K562 (cell line): ENCODE measurements around the gene CCDC85B. TPM values are rescaled to one million over a fixed set of nuclear protein-coding genes. Genes with fewer than 3 reads are reported as not detected.

ENCODE experiments used
- CBFA2T2 ChIP-seq: fragments of 450-650 bp; conservative IDR thresholded peaks from 2 replicates; pipeline ENCODE4 v1.6.1; 2017; ENCODE audit warnings: mild to moderate bottlenecking
- CHCHD3 ChIP-seq: fragments of 250-450 bp; sonication (Bioruptor Pico); IDR thresholded peaks from 2 replicates; pipeline ENCODE4 v2.1.2; 2022; ENCODE audit warnings: mild to moderate bottlenecking
- DLX4 ChIP-seq: fragments of 250-450 bp; sonication (Bioruptor Pico); IDR thresholded peaks from 2 replicates; pipeline ENCODE4 v1.6.1; 2021; ENCODE audit warnings: mild to moderate bottlenecking
- ERF ChIP-seq: fragments of 450-650 bp; formaldehyde crosslinking; IDR thresholded peaks from 2 replicates; pipeline ENCODE4 v1.4.0; 2020; ENCODE audit warnings: mild to moderate bottlenecking, mixed read lengths
- EZH2 ChIP-seq: IDR thresholded peaks from 2 replicates; pipeline ENCODE4 v1.6.1; 2012; ENCODE audit warnings: low read depth, mild to moderate bottlenecking, inconsistent platforms, low read length, borderline replicate concordance
- HLTF ChIP-seq: fragments of 450-650 bp; IDR thresholded peaks from 2 replicates; pipeline ENCODE4 v1.6.1; 2016
- NCOR1 ChIP-seq: fragments of 450-650 bp; IDR thresholded peaks from 2 replicates; pipeline ENCODE4 v1.6.1; 2016; ENCODE audit warnings: mild to moderate bottlenecking, moderate library complexity
- PCBP1 ChIP-seq: fragments of 200-400 bp; formaldehyde crosslinking; IDR thresholded peaks from 2 replicates; pipeline ENCODE4 v1.6.1; 2018; ENCODE audit warnings: mild to moderate bottlenecking, low read depth, low read length; ENCODE audit not compliant: poor library complexity, severe bottlenecking
- PHF20 ChIP-seq: fragments of 450-650 bp; IDR thresholded peaks from 2 replicates; pipeline ENCODE4 v1.6.1; 2018; ENCODE audit not compliant: partially characterized antibody
- RAD51 ChIP-seq: fragments of 450-650 bp; IDR thresholded peaks from 2 replicates; pipeline ENCODE4 v1.7.1; 2016; ENCODE audit warnings: low read depth, mild to moderate bottlenecking, borderline replicate concordance
- RBM25 ChIP-seq: fragments of 200-400 bp; formaldehyde crosslinking; IDR thresholded peaks from 2 replicates; pipeline ENCODE4 v1.6.1; 2018; ENCODE audit warnings: low read length, low read depth, moderate library complexity; ENCODE audit not compliant: severe bottlenecking
- RREB1 ChIP-seq: fragments of 250-450 bp; sonication (Bioruptor Pico); IDR thresholded peaks from 2 replicates; pipeline ENCODE4 v1.4.0; 2020
- SMAD1 ChIP-seq: fragments of 150-350 bp; IDR thresholded peaks from 2 replicates; pipeline ENCODE4 v1.6.1; 2014; ENCODE audit warnings: low read length, low read depth; ENCODE audit not compliant: partially characterized antibody
- SNRNP70 ChIP-seq: fragments of 200-400 bp; formaldehyde crosslinking; optimal IDR thresholded peaks from 2 replicates; pipeline ENCODE3; 2017; ENCODE audit warnings: low read depth, low read length
- TAF7 ChIP-seq: fragments of 450-650 bp; IDR thresholded peaks from 2 replicates; pipeline ENCODE4 v1.6.1; 2016; ENCODE audit warnings: missing genetic modification characterization, missing compliant biosample characterization
- TEAD1 ChIP-seq, 2 experiments: fragments of 450-650 bp in 1 of 2; sonication (generic) in 1 of 2; formaldehyde crosslinking; IDR thresholded peaks; 2 replicates each; pipeline versions ENCODE4 v1.4.0 to v1.8.0; 2020 to 2022; ENCODE audit warnings: mild to moderate bottlenecking in 2 of 2, missing genetic modification reagents in 1 of 2
- USF2 ChIP-seq: sonication (generic); formaldehyde crosslinking; IDR thresholded peaks from 2 replicates; pipeline ENCODE4 v1.5.0; 2020; ENCODE audit warnings: missing genetic modification reagents
- ZBTB8A ChIP-seq: fragments of 450-650 bp; IDR thresholded peaks from 2 replicates; pipeline ENCODE4 v1.6.1; 2018; ENCODE audit warnings: mild to moderate bottlenecking, moderate library complexity; ENCODE audit not compliant: partially characterized antibody
- ZFX ChIP-seq: sonication (generic); formaldehyde crosslinking; IDR thresholded peaks from 2 replicates; pipeline ENCODE4 v1.8.0; 2022; ENCODE audit warnings: mild to moderate bottlenecking, missing genetic modification reagents, moderate library complexity
- ZNF197 ChIP-seq: fragments of 200-800 bp; sonication (Bioruptor generic); IDR thresholded peaks from 2 replicates; pipeline ENCODE4 v1.6.1; 2016; ENCODE audit warnings: low read depth, missing genetic modification characterization, missing compliant biosample characterization
- ZNF3 ChIP-seq: fragments of 250-450 bp; sonication (Bioruptor Pico); IDR thresholded peaks from 2 replicates; pipeline ENCODE4 v1.5.0; 2021; ENCODE audit warnings: mild to moderate bottlenecking, moderate library complexity
- ZNF740 ChIP-seq, 3 experiments: fragments of 200-800 bp in 1 of 3; sonication (Bioruptor generic) in 1 of 3; sonication (generic) in 1 of 3; formaldehyde crosslinking in 1 of 3; IDR thresholded peaks; 2 replicates each; pipeline versions ENCODE4 v1.6.1 to v1.8.0; 2016 to 2022; ENCODE audit warnings: mild to moderate bottlenecking in 2 of 3, missing compliant biosample characterization in 2 of 3, missing genetic modification characterization in 2 of 3, missing genetic modification reagents in 1 of 3
- ZZZ3 ChIP-seq: fragments of 450-650 bp; IDR thresholded peaks from 2 replicates; pipeline ENCODE4 v1.6.1; 2016; ENCODE audit warnings: antibody characterized with exemption, mild to moderate bottlenecking, moderate library complexity
- polyA plus RNA-seq, 8 experiments: library from polyadenylated mRNA; depleted of rRNA in 4 of 8; stranded (reverse) in 5 of 8; unstranded in 3 of 8; fragments of >200 nt; fragmentation: Nextera tagmentation in 2 of 8; fragmentation: Illumina TruSeq in 1 of 8; extraction: Ambion mirVana in 2 of 8; extraction: Trizol in 1 of 8; gene quantifications; 2 replicates each; pipeline versions ENCODE4 v1.2.1 to v1.2.3, GENCODE V29; 2011 to 2014; ENCODE audit warnings: inconsistent platforms in 1 of 8, missing spikeins in 1 of 8
- total RNA-seq, 7 experiments: library from RNA; depleted of rRNA in 6 of 7; stranded (reverse); fragments of >200 nt in 6 of 7; fragmentation: Illumina TruSeq in 2 of 7; extraction: Trizol in 2 of 7; gene quantifications; 2 replicates each; pipeline versions ENCODE4 v1.2.1 to v1.2.3, GENCODE V29; 2011 to 2021; ENCODE audit warnings: low replicate concordance in 1 of 7

The CCDC85B gene
- total and polyA plus RNA-seq, 9 of the 15 experiments (the other 6 are each of a cell fraction or from before 2014, with no cell fraction given), result 0.14 to 138 (median 6.2) TPM

GRCh38 chr11:65932558-65932919 lies 42.1 kb downstream of the CCDC85B start (continued):
- TF ChIP-seq NCOR1 (no peak), SMAD1 (no peak), ZZZ3 (no peak), PHF20 (no peak), HLTF (no peak), EZH2 (no peak), USF2 (CRISPR knock-in tag) (peak; percentile 93), RREB1 (no peak), TAF7 (tag) (no peak), CBFA2T2 (peak; percentile 55), ZNF197 (no peak), TEAD1 (CRISPR knock-in tag; IDR thresholded peaks at IDR 0.05) (no peak), DLX4 (no peak), SNRNP70 (no peak), PCBP1 (no peak), ZNF740 (CRISPR knock-in tag; IDR thresholded peaks at IDR 0.05) (no peak), ZNF740 (tag; IDR thresholded peaks at IDR 0.05) (0 out of 4 replicates have a peak, but pooled peaks of 1 of the 2 experiments have one; percentile 35), CHCHD3 (CRISPR knock-in tag) (no peak), ZFX (CRISPR knock-in tag) (no peak), ZNF3 (no peak), ZBTB8A (no peak), RBM25 (no peak), RAD51 (peak; percentile 89), ERF (CRISPR knock-in tag) (no peak)
